HepG2 (cell line): ENCODE measurements around the gene NUDT2. TPM values are rescaled to one million over a fixed set of nuclear protein-coding genes. Genes with fewer than 3 reads are reported as not detected.
"Not testable (repeated sequence)": the region's sequence is repeated elsewhere in the genome, so short reads cannot be mapped to it uniquely, and the experiment has no call there.

Experiments used
- CBX5 ChIP-seq: sonication (generic); formaldehyde crosslinking; IDR thresholded peaks from 2 replicates; pipeline ENCODE4 v1.4.0; 2020; ENCODE audit warnings: missing genetic modification reagents, borderline replicate concordance
- CEBPB ChIP-seq: IDR thresholded peaks from 2 replicates; pipeline ENCODE4 v1.6.1; 2011; ENCODE audit warnings: low read depth, low read length, improper control_type of control experiment, borderline replicate concordance
- FOXA1 ChIP-seq, 2 experiments: fragments of 450-650 bp in 1 of 2; sonication (generic) in 1 of 2; formaldehyde crosslinking in 1 of 2; IDR thresholded peaks; 2 replicates each; pipeline versions ENCODE4 v1.4.0 to v1.6.1; 2016 to 2020; ENCODE audit warnings: missing genetic modification reagents in 1 of 2
- HOXA3 ChIP-seq: sonication (generic); formaldehyde crosslinking; IDR thresholded peaks from 2 replicates; pipeline ENCODE4 v1.5.0; 2020; ENCODE audit warnings: missing genetic modification reagents
- IRF2 ChIP-seq: IDR thresholded peaks from 2 replicates; pipeline ENCODE4 v1.6.1; 2018; ENCODE audit warnings: missing genetic modification reagents, missing compliant biosample characterization
- KDM1A ChIP-seq: IDR thresholded peaks from 2 replicates; pipeline ENCODE4 v1.6.1; 2016; ENCODE audit warnings: missing compliant biosample characterization
- LCORL ChIP-seq, 2 experiments: fragments of 450-650 bp in 1 of 2; sonication (generic) in 1 of 2; formaldehyde crosslinking in 1 of 2; IDR thresholded peaks; 2 replicates each; pipeline versions ENCODE4 v1.5.0 to v1.6.1; 2017 to 2020; ENCODE audit warnings: antibody characterized with exemption in 1 of 2, missing genetic modification reagents in 1 of 2
- PHF21A ChIP-seq: sonication (generic); formaldehyde crosslinking; IDR thresholded peaks from 2 replicates; pipeline ENCODE4 v1.5.0; 2020; ENCODE audit warnings: mild to moderate bottlenecking, missing genetic modification reagents
- SALL1 ChIP-seq: sonication (generic); formaldehyde crosslinking; IDR thresholded peaks from 2 replicates; pipeline ENCODE4 v1.8.0; 2022; ENCODE audit warnings: mild to moderate bottlenecking, missing genetic modification reagents
- ZNF205 ChIP-seq: IDR thresholded peaks from 2 replicates; pipeline ENCODE4 v1.6.1; 2018; ENCODE audit warnings: missing biosample characterization, missing genetic modification reagents
- ZSCAN29 ChIP-seq: sonication (generic); formaldehyde crosslinking; conservative IDR thresholded peaks from 2 replicates; pipeline ENCODE4 v1.4.0; 2020; ENCODE audit warnings: mild to moderate bottlenecking, missing genetic modification reagents
- polyA plus RNA-seq, 8 experiments: library from polyadenylated mRNA; depleted of rRNA in 3 of 8; stranded (reverse) in 7 of 8; unstranded in 1 of 8; fragments of >200 nt; fragmentation: Illumina TruSeq in 4 of 8; extraction: Trizol in 4 of 8; gene quantifications; 2 replicates each; pipeline versions ENCODE4 v1.2.1 to v1.2.3, GENCODE V29; 2011 to 2016; ENCODE audit warnings: low read depth in 4 of 8, missing spikeins in 1 of 8, mixed read lengths in 1 of 8; ENCODE audit not compliant: insufficient read depth in 1 of 8
- total RNA-seq, 5 experiments: library from RNA; depleted of rRNA; stranded (reverse); fragments of >200 nt; fragmentation: Illumina TruSeq; extraction: Trizol; gene quantifications; 2 replicates each; pipeline ENCODE4 v1.2.3, GENCODE V29; 2016; ENCODE audit warnings: low read depth in 1 of 5
- TF ChIP-seq, protein P1 (sequence below): IDR thresholded peaks from 2 replicates; pipeline ENCODE4 v1.6.1; 2016; ENCODE audit warnings: mild to moderate bottlenecking

NUDT2 gene
- total and polyA plus RNA-seq, 2 of the 13 experiments (the other 11 are each of a cell fraction or from before 2014, with no cell fraction given), result 19.9 to 24.6 TPM

DNA sequence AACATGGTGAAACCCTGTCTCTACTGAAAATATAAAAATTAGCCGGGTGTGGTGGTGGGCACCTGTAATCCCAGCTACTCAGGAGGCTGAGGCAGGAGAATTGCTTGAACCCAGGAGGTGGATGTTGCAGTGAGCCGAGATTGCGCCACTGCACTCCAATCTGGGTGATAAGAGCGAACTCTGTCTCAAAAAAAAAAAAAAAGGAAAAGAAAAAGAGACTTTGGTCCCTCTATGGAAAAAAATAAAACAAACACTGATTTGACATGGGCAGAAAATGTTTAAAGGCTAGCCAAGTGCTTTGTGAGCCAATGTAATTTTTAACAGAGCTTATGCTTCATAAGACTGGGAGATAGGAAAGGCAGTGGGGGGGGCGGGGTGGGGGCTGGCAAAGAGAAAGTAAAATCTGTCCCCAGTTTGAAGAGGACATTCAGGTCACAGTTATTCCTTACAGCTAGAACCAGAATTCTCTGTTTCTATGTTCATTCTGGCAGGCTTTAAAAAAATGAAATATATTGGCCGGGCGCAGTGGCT is 22.8 kb downstream of the NUDT2 start (continued):
- TF ChIP-seq HOXA3 (CRISPR knock-in tag) (peak; percentile 58; the same call in 1 of the 2 replicates), CBX5 (CRISPR knock-in tag) (0 out of 2 replicates have a peak, but pooled peaks have one; percentile 54), CEBPB (peak; percentile 47; the same call in 1 of the 2 replicates), ZSCAN29 (CRISPR knock-in tag) (peak; percentile 31; the same call in 1 of the 2 replicates), FOXA1 (CRISPR knock-in tag; IDR thresholded peaks at IDR 0.05) (peak; percentile 10; the same call in 1 of the 2 replicates), ZNF205 (CRISPR knock-in tag) (peak; percentile 52; the same call in 1 of the 2 replicates), SALL1 (CRISPR knock-in tag) (peak; percentile 55; the same call in 1 of the 2 replicates), PHF21A (CRISPR knock-in tag) (peak; percentile 62), LCORL (CRISPR knock-in tag; IDR thresholded peaks at IDR 0.05) (peak; percentile 32; the same call in 1 of the 2 replicates), KDM1A (CRISPR knock-in tag) (peak; percentile 90; the same call in 1 of the 2 replicates), IRF2 (0 out of 2 replicates have a peak, but pooled peaks have one; percentile 13)
- TF ChIP-seq, protein P1, sequence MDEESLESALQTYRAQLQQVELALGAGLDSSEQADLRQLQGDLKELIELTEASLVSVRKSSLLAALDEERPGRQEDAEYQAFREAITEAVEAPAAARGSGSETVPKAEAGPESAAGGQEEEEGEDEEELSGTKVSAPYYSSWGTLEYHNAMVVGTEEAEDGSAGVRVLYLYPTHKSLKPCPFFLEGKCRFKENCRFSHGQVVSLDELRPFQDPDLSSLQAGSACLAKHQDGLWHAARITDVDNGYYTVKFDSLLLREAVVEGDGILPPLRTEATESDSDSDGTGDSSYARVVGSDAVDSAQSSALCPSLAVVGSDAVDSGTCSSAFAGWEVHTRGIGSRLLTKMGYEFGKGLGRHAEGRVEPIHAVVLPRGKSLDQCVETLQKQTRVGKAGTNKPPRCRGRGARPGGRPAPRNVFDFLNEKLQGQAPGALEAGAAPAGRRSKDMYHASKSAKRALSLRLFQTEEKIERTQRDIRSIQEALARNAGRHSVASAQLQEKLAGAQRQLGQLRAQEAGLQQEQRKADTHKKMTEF, result 0 out of 2 replicates have a peak, but pooled peaks have one; percentile 56
- not testable (repeated sequence) for TF ChIP-seq FOXA1, LCORL (IDR thresholded peaks at IDR 0.05)
